Measurements from ENCODE around the gene MED4.

The MED4 gene

GRCh38 chr13:48038761-48039160, 56.1 kb downstream of the MED4 start:
- peak; percentile 31 for DNase-seq (ENCODE audit: low read depth)
- peak overlapping the region; percentile 93 for H3K4me3 ChIP-seq (ENCODE audit: low read depth, low read length)
- TF ChIP-seq, protein P1, sequence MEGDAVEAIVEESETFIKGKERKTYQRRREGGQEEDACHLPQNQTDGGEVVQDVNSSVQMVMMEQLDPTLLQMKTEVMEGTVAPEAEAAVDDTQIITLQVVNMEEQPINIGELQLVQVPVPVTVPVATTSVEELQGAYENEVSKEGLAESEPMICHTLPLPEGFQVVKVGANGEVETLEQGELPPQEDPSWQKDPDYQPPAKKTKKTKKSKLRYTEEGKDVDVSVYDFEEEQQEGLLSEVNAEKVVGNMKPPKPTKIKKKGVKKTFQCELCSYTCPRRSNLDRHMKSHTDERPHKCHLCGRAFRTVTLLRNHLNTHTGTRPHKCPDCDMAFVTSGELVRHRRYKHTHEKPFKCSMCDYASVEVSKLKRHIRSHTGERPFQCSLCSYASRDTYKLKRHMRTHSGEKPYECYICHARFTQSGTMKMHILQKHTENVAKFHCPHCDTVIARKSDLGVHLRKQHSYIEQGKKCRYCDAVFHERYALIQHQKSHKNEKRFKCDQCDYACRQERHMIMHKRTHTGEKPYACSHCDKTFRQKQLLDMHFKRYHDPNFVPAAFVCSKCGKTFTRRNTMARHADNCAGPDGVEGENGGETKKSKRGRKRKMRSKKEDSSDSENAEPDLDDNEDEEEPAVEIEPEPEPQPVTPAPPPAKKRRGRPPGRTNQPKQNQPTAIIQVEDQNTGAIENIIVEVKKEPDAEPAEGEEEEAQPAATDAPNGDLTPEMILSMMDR (IDR thresholded peaks at IDR 0.05; ENCODE audit: low read depth, low read length), result no peak
- TF ChIP-seq POLR2A (IDR thresholded peaks at IDR 0.05; ENCODE audit: extremely low read depth, insufficient read length), result no peak
- TF ChIP-seq, protein P2, sequence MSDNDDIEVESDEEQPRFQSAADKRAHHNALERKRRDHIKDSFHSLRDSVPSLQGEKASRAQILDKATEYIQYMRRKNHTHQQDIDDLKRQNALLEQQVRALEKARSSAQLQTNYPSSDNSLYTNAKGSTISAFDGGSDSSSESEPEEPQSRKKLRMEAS (IDR thresholded peaks at IDR 0.05; ENCODE audit: low read depth, low read length), result no peak
- TF ChIP-seq MYC (IDR thresholded peaks at IDR 0.05; ENCODE audit: low read depth, low read length), result no peak

- TF ChIP-seq, protein P1 (IDR thresholded peaks at IDR 0.05; ENCODE audit: low read depth, low read length), result peak; percentile 99
- TF ChIP-seq MYC (IDR thresholded peaks at IDR 0.05; ENCODE audit: low read depth, low read length) (peak; percentile 92), POLR2A (IDR thresholded peaks at IDR 0.05; ENCODE audit: extremely low read depth, insufficient read length) (peak; percentile 99)
- TF ChIP-seq, protein P2 (IDR thresholded peaks at IDR 0.05; ENCODE audit: low read depth, low read length), result peak; percentile 91
- peak; percentile 99 for DNase-seq (ENCODE audit: low read depth)
- H3K4me3 ChIP-seq (ENCODE audit: low read depth, low read length), result peak within 1 kb of the TSS; percentile 93
Observed at GRCh38 chr13:48037346-48038173, 57.3 kb downstream of the MED4 start, which contains the start of gene NUDT15. TSS of gene NUDT15 (plus strand) at chr13:48037726. CDS start at chr13:48037747, 21 bp downstream.

DNA sequence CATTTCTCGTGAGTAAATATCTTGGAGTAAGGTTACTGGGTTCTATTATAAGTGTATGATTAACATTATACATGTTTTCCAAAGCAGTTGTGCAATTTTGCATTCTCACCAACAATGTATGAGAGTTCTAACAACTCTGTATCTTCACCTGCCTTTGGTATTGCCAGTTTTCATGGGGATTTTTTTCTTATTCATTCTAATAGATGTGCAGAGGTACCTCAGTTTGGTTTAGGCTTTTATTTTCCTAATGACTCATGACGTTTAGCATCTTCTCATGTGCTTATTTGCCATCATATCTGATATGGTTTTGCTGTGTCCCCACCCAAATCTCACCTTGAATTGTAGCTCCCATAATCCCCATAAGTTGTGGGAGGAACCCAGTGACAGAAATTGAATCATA, 65.0 kb downstream of the MED4 start:
- TF ChIP-seq, protein P2 (IDR thresholded peaks at IDR 0.05; ENCODE audit: low read depth, low read length), result no peak
- TF ChIP-seq POLR2A (IDR thresholded peaks at IDR 0.05; ENCODE audit: extremely low read depth, insufficient read length) (no peak), MYC (IDR thresholded peaks at IDR 0.05; ENCODE audit: low read depth, low read length) (no peak)
- TF ChIP-seq, protein P1 (IDR thresholded peaks at IDR 0.05; ENCODE audit: low read depth, low read length), result no peak
- no peak overlapping the region for H3K4me3 ChIP-seq (ENCODE audit: low read depth, low read length)
- no peak for DNase-seq (ENCODE audit: low read depth)

- TF ChIP-seq, protein P2 (IDR thresholded peaks at IDR 0.05; ENCODE audit: low read depth, low read length), result no peak
- no peak for TF ChIP-seq MYC (IDR thresholded peaks at IDR 0.05; ENCODE audit: low read depth, low read length)
- TF ChIP-seq POLR2A (IDR thresholded peaks at IDR 0.05; ENCODE audit: extremely low read depth, insufficient read length), result no peak
- TF ChIP-seq, protein P1 (IDR thresholded peaks at IDR 0.05; ENCODE audit: low read depth, low read length), result no peak
- no peak overlapping the region for H3K4me3 ChIP-seq (ENCODE audit: low read depth, low read length)
- DNase-seq (ENCODE audit: low read depth), result no peak
Observed at GRCh38 chr13:48028066-48028465, 66.8 kb downstream of the MED4 start.

Measured in NB4 (cell line).